HG03442 (cell line): ENCODE results near the gene WFDC10B.
"Not testable (repeated sequence)": the region's sequence is repeated elsewhere in the genome, so short reads cannot be mapped to it uniquely, and the experiment has no call there.

Experiments
- ATAC-seq: cut with Tn5 transposase; IDR thresholded peaks from one replicate; pipeline ENCODE4 v1.9.1; 2021; ENCODE audit warnings: mild to moderate bottlenecking, moderate library complexity; ENCODE audit not compliant: unreplicated experiment

Gene WFDC10B

DNA sequence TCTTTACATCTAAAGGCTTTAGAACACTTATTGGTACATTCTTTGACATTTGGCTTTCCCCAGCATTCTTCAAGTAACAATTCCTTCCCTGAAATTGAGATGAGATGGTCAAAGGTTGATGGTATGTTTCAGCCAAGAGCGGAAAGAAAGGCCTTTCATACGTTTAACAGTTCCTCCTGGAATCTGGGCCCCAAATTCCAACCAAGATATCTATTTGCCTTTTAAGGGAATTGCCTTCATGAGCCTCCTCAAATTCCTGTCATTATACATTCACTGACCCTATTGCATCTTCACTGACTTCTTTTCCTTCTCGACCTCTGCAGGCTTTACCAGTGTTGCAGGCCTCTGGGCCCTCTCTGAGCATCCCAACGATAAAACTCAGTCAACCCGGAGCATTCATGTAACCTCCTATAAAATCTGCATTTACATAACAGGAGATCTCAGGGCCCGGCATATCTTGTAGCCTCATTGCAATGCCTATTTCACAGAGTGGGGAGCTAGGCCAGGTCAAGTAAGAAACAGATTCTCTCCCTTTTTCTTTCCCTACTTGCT lies 55.4 kb downstream of the WFDC10B start:
- no peak for ATAC-seq

DNA sequence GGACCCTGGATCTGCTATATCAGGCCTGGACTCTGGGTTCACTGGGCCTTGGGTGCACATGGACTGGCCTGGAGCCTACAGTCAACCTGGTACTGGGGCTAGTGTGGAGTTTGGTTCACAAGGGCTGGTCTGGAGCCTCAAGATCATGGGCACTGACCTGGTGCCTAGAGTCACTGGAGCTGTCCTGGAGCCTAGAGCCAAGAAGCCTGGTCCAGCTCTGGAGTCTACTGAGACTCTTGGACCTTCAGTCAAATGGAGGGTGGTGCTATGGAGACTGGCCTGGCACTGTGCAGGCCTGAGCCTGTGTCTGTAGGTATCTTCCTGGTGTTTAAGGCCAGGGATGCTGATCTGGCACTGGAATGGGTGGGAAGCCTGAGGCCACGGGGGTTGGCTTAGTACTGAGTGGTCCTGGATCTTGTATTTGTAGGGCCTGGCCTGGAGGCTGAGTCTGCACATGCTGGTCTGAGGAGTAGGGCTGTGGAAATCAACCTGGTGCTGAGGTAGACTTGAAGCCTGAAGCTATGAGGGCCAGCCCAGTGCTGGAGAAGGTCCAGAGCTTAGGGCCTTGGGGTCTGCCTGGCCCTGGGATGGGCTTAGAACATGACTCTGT lies 57.3 kb downstream of the WFDC10B start:
- ATAC-seq = no peak

- ATAC-seq = no peak
Observed at GRCh38 chr20:45646875-45647274, 57.9 kb downstream of the WFDC10B start.

GRCh38 chr20:45645869-45646268 lies 59.0 kb downstream of the WFDC10B start:
- not testable (repeated sequence) for ATAC-seq

DNA sequence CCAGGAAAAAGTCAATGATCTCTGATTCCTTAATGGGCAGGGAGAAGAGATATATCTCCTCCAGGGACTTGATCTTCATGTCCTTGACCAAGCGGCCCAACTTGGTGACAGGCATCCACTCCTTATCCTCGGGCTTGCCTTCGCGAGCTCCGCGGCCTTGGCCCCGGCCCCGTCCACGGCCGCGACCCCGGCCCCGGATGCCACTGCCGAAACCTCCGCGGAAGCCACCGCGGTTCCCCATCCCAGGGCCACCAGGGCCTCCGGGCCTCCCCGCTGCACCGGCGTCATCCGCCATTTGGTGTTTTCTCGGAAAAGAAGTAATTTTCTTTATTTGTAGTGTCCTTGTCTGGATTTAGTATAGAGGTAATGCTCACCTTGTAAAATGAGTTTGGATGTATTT lies 63.7 kb downstream of the WFDC10B start:
- not testable (repeated sequence) for ATAC-seq

DNA sequence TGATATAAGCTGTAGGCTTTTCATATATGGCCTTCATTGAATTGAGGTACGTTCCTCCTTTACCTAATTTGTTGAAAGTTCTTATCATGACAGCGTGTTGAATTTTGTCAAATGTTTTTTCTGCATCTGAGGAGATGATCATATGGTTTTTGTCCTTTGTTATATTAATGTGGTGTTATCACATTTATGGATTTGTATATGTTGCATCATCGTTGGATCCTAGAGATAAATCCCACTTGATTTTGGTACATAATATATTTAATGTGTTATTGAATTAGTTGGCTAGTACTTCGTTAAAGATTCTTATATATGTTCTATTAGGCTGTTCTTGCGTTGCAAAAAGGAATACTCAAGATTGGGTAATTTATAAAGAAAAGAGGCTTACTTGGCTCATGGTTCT lies 65.1 kb downstream of the WFDC10B start:
- no peak for ATAC-seq

- no peak for ATAC-seq
Observed at GRCh38 chr20:45636513-45636912, 68.3 kb downstream of the WFDC10B start.
